Esophagus mucosa (tissue), 1 donor: ENCODE results near the gene RTF2. TPM values are rescaled to one million over a fixed set of nuclear protein-coding genes. Genes with fewer than 3 reads are reported as not detected.
"Not testable (repeated sequence)": the region's sequence is repeated elsewhere in the genome, so short reads cannot be mapped to it uniquely, and the experiment has no call there.

Experiments
- ATAC-seq: fragments of 200-7000 bp; cut with Tn5 transposase; one replicate; pipeline ENCODE4 v1.9.1; 2020
- total RNA-seq: library from RNA; stranded (reverse); gene quantifications from one replicate; pipeline ENCODE4 v1.2.4, GENCODE V29; 2023
- donor health status: DM: yes; HTN: yes; CAD: no.

The RTF2 gene
- total RNA-seq, 1 donor from 2014 or later: 51.0 TPM

DNA sequence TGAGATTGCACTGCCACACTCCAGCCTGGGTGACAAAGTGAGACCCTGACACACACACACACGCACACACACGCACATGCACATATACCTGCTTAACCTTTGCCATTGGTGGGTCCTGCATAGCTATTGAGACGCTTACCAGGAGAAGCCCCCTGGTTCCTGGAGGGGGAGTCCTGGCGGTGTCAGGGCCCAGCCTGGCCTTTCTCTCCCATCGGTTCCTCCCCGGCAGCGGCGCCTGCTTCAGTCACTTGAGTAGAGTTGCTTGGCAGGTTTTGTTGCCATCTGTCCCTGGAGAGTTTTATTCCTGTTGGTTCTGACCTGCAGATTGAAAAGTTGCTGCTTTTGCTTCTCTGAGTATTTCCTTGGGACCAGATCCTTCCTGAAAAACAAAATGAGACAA is 35.5 kb downstream of the RTF2 start:
- no peak for ATAC-seq

- ATAC-seq: no peak
Measured at GRCh38 chr20:56504373-56505005, 36.1 kb downstream of the RTF2 start.

- ATAC-seq: no peak
Measured at GRCh38 chr20:56506103-56506502, 37.7 kb downstream of the RTF2 start.

GRCh38 chr20:56511926-56512325 is 43.5 kb downstream of the RTF2 start:
- no peak for ATAC-seq

DNA sequence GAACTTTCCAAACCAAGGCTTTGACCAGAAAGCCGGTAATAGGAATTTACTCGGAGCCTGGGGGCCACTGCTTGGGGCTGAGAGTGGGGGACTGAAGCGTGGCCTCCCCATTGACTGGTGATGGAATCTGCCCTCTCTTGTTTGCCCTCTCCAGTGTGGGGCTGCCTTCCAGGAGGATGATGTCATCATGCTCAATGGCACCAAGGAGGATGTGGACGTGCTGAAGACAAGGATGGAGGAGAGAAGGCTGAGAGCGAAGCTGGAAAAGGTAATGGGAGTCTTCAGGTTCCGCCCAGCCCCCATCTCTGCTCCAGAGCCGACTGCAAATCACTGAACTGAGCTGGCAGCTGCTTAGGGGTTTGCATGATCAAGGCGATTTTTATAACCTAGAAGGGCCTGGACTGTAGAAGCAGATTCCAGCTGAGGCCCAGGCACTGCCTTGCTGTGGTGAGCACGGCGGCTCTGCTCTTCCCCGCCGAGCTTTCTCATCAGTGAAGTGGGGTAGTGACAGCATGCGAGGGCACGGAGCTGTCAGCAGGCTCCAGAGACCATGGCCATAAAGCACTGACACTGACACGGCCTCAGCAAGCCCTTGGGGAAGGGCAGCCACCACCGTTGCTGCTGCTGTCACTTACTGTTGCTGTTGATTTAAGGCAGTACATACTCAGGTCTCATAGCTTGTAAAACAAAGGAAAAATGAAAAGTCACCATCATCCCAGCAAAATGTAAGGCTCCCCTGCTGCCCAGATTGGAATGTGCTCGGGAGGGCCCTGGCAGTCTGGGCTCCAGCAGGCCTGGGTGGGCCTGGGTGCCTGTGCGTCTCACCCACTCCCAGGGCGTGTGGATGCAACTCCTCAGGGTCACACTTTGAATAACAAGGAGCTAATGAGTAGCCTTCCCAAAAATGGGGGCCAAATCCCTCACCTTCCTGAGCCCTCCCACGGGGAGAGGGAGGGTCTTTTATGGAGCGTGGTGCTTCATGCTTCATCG is 45.0 kb downstream of the RTF2 start:
- ATAC-seq: no peak

GRCh38 chr20:56516631-56517030 is 48.2 kb downstream of the RTF2 start:
- no peak for ATAC-seq

GRCh38 chr20:56517211-56517610 is 48.8 kb downstream of the RTF2 start:
- no peak for ATAC-seq

DNA sequence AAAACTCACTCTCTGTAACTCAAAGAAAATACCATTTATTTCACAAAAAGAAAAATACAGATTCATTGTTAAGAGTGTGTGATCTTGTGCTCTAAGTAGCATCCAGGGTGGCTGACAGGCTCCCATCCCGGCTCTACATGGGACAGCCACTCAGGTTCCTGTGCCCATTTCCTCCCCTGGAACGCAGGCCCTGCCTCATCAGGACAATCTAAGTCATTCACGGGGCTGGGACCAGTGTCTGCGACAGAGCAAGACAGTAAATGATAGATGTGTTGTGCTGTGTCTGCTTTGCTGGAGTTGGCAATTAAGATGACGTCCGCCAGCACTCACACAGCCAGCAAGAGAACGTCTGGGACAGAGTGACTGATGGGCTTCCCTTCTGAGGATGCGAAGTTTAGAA is 49.2 kb downstream of the RTF2 start:
- no peak for ATAC-seq

DNA sequence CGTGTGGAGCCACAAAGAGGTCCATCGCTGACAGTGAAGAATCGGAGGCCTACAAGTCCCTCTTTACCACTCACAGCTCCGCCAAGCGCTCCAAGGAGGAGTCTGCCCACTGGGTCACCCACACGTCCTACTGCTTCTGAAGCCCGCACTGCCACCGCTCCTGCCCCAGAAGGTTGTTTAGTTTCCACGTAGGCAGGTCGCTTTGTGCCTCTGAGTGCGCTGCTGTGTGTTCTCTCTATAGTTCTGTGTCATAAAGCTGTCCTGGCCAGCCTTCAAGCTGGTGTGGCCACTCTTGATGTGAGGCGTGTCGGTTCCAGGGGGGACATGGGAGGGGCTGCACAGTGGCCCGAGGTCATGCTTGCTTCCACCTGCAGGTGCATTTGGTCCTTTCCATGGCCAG is 49.7 kb downstream of the RTF2 start:
- ATAC-seq: no peak

DNA sequence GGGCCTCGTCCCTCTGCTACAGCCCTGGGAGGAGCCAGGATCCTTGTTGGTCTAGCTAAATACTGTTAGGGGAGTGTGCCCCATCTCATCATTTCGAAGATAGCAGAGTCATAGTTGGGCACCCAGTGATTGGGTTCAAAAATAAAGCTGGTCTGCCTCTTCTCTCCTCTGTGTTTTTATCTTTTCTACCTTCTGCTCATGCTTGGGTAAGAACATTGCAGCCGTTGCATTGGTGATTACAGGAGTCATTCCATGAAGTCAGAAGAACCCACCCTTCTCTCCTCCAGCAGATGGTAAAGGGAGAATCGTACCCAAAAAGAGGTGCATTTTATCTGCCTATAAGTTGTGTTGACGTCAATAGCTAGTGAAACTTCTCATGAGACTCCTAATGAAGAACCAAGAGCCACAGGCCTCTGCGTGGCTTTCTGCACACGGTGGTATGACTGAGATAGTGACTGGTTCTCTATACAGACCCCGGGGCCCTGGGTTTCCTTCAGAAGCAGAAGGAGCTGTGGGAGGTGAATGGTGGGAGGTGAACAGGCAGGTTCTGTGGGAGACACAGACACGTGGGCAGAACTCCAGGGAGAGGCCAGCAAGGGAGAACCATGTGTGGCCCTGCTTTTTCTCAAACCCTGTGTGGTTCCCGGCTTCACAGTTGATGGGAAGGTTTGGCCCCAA is 50.4 kb downstream of the RTF2 start:
- ATAC-seq: no peak

- no peak for ATAC-seq
Measured at GRCh38 chr20:56519551-56519950, 51.1 kb downstream of the RTF2 start.

DNA sequence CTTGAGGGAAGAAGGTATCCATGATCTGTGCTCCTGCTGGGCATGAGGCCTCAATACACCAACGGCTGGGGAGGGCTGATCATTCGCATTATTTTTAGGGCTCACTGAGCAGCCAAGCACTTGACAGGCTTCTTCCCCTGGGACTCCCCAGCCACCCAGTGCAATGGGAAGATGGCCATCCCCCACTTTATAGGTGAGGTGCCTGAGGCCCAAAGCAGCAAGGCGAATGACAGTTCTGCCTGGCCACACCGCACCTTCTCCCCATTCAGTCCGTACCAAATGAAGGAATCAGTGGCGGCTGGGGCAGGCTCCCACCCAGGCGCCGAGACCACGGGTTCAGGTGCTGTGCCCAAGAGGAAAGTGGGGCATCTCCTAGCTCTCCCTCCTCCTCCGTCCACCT is 51.8 kb downstream of the RTF2 start:
- no peak for ATAC-seq

- not testable (repeated sequence) for ATAC-seq
Measured at GRCh38 chr20:56520746-56521354, 52.4 kb downstream of the RTF2 start.

- ATAC-seq: no peak
Measured at GRCh38 chr20:56522311-56522710, 53.9 kb downstream of the RTF2 start.

GRCh38 chr20:56524444-56524843 is 56.0 kb downstream of the RTF2 start, which contains the start of gene FAM209A:
Gene FAM209A, plus strand, starts transcription at chr20:56524744. Its CDS starts 65 bp downstream, at chr20:56524809.
- not testable (repeated sequence) for ATAC-seq

DNA sequence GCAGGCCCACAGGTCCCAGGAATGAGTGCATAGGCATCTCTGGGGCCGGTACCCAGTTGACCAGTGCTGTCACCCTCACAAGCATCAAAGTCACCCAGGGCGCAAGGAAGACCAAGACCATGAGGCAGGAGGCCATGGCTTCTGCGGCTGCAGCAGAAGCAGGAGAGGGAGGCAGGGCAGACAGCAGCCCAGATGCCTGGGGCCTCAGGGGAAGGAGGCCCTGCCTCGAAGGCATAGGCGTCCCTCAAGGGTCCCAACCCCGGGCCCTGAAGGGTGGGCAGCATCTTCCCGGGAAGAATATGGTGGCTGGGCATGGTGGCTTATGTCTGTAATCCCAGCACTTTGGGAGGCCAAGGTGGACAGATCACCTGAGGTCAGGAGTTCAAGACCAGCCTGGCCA is 59.1 kb downstream of the RTF2 start:
- ATAC-seq: no peak

DNA sequence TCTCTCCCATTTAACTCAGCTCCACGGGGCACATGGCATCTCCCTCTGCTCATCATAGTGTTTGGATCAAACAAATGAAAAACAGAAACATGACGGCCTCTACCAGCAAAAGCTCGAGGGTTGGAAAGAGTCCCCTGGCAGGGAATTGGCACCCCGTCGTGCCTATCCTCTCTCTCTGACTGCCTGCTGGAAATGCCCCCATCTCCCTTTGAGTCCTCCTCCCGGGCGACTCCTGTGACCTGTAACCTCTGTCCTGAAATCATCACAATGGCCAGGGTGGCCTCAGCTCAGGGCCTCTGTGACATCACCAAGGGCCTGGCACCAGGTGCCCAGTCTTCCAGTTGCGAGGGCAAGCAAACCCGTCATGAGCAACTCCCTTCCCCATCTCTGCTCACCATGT is 64.5 kb downstream of the RTF2 start, which contains the start of gene FAM209B:
Gene FAM209B, plus strand, starts transcription at position 301 of the 400 bp plus-strand sequence. Its CDS starts 96 bp downstream, at position 397.
- ATAC-seq: not testable (repeated sequence)

- ATAC-seq: no peak
Measured at GRCh38 chr20:56537997-56538396, 69.6 kb downstream of the RTF2 start.

DNA sequence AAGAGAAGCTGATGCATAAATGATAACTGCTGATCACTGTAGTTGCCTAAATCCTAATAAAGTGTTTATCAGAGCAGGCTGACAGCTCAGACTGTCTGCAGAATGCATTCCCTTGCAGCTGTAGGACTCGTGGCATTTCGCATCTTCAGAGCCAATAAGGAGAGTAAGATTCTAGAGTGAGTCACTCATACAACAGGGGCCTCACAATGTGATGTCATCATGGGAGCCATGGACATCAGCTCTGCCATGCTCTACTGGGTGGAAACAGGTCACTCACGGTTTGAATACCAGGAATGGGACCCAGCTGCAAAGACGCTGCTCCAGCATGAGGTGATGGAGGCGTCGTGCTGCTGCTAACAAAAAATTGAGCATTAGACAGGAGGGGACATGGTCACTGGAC is 72.0 kb downstream of the RTF2 start:
- ATAC-seq: no peak

DNA sequence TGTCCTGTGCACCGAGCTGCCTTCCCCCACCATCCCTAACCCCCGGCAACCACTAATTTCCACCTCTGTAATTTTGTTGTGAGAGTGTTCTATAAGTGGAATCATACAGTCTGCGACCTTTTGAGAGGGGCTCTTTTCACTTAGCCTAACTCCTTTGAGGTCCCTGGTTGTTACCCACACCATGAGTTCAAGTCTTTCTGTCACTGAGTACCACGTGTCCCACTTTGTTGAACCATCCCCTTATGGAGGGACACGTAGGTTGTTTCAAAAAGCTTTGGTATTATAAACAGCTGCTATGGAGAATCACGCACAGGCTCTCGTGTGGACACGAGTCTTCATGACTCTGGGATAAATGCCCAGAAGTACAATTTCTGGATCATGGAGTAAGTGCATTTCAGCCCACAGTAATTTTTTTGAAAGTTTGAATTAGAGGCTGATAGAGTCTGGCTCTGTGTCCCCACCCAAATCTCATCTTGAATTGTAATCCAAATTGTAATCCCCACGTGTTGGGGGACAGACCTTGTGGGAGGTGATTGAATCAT is 74.1 kb downstream of the RTF2 start:
- no peak for ATAC-seq

DNA sequence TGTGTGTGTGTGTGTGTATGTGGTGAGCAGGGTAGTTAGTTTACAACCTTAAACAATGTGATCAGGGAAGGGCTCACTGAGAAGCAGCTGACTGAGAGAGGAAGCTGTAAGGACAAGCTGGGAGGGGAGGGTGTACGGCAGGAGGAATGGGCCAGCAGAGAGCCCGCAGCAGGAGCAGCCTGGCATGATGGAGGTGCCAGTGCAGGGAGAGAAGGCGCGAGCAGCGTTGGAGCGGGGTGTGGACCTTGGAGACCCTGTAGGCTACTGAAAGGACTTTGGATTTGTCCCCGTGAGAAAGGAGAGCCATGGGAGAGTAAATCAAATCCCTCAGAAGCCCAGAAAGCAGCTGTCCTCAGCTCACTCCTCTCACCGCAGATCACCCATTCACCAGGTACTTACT is 83.1 kb downstream of the RTF2 start:
- no peak for ATAC-seq

GRCh38 chr20:56552911-56553629 is 84.6 kb downstream of the RTF2 start:
- ATAC-seq: no peak
